ENCODE data around the gene TRIM43B.
"Not testable (repeated sequence)": the region's sequence is repeated elsewhere in the genome, so short reads cannot be mapped to it uniquely, and the experiment has no call there.

Gene TRIM43B

DNA sequence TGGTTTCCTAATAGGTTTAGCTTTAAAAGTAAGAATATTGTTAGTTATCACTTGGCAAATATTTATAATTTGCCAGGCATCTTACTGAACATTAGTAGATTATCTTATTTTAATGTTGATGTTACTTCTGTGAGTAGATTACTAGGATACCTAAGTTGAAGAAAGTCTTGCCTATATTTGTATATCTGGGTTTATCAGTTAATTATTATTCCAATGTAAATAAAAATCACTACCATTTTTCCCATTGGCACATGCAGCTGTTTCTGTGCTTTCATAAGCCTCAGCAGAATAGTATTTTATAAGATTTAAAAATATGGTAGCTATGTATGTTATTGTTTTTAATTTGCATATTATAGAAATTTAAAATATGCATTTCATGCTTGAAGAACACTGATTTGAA, 16.3 kb upstream of the TRIM43B start:
- TF ChIP-seq POU2F2 (IDR thresholded peaks at IDR 0.05; ENCODE audit: low read depth, low read length) (no peak), POLR2AphosphoS5 (IDR thresholded peaks at IDR 0.05; ENCODE audit: low read depth, low read length) (no peak), SPI1 (IDR thresholded peaks at IDR 0.05; ENCODE audit: low read depth, low read length) (no peak), PAX5 (IDR thresholded peaks at IDR 0.05; ENCODE audit: insufficient read depth, low read length, severe bottlenecking) (no peak), TAF1 (IDR thresholded peaks at IDR 0.05; ENCODE audit: low read depth, low read length) (no peak), POLR2A (IDR thresholded peaks at IDR 0.05; ENCODE audit: low read depth, low read length) (no peak)
- FAIRE-seq (no peak), DNase-seq (ENCODE audit: insufficient read length, low spot score) (no peak)

DNA sequence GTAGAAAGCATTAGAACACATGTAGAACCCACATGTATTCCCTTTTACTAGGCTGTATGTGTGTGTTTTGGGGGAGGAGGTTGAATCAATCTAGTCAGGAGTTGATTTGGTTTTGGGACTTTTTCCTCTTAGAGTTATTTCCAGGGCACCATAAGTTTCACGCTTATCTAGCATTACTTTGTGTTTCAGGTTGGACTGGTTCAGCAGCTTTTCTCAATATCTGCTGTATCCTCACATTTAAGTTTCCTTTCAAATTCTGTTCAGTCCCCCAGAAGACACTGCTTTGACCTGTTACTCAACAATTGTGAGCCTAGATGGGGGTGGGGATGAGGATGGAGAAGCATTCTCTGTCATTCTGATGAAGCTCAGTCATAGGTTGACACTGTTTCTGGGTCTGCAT, 7.5 kb upstream of the TRIM43B start:
- not testable (repeated sequence) for DNase-seq (ENCODE audit: insufficient read length, low spot score); FAIRE-seq

DNA sequence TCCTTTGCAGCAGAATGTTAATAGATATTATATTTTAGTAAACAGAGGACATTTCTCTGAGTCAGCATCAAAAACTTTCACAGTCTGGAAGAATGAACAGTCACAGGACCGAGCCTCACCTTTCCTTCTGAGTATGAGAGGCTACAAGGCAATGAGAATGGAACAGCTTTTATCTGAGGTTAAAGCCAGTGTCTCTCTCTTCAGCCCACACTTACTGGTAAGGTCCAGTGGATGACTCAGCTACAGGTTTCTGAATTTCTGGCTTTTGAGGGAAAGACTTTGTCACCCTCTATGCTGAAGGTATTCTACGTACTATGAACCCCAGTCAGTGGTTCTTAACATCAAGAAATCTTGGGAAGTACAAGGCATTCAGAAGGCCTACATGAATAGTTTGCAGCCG, 9.5 kb downstream of the TRIM43B start:
- DNase-seq (ENCODE audit: insufficient read length, low spot score); FAIRE-seq: not testable (repeated sequence)

DNA sequence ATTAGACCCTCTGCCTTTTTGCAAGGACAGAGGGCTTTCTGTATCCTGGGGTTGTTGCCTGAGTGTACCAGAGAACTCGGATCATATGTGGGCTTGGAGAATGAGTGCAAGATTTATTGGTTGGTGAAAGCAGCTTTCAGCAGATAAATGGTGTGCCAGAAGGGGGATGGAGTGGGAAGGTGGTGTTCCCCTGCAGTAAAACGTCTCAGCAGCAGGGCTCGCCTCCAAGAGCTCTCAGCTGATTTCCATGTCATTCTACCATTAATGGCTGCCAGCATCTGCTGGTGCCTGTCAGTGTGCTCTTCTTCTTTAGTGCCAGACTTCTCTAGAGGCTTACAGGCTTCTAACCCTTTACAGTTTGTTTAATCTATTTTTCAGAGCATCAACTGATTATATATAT, 16.6 kb downstream of the TRIM43B start:
- FAIRE-seq; DNase-seq (ENCODE audit: insufficient read length, low spot score): not testable (repeated sequence)

DNA sequence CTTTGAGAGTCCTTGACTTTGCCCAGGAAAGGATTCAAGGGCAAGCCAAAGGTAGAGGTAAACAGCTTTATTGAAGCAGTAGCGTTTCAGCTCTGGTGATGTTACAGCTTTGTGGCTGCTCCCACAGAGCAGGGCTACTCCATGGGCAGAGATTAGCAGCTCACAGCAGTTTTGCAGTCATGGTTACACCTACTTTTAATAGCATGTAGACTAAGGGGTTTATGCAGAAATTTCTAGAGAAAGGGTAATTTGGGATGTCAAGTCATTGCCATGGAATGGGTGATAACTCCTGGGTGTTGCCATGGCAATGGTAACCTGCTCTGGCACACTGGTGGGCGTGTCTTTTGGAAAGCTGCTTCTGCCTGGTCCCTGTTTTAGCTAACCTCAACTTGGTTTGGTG, 18.0 kb downstream of the TRIM43B start:
- FAIRE-seq: not testable (repeated sequence)

DNA sequence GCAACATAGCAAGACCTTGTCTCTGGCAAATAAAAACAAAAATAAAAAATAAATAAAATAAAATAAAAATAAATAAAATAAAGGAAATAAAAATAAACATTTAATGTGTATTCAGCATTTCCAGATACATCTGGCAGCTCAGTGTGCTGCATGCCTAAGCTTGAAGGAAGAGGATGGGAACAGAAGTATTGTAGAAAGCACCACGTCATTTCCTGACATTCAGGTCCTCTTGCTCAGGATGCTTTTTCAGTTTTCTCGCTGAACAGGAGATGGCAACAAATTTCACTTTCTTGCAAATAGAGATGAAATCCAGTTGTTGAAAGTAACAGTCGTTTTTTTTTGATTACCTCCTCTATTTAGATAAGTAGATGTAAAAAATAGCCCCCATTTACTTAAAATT, 21.3 kb downstream of the TRIM43B start:
- DNase-seq (ENCODE audit: insufficient read length, low spot score); FAIRE-seq: not testable (repeated sequence)

More for the DNA sequence above, 18.0 kb downstream of the TRIM43B start:
- not testable (repeated sequence) for DNase-seq (ENCODE audit: insufficient read length, low spot score)

DNA sequence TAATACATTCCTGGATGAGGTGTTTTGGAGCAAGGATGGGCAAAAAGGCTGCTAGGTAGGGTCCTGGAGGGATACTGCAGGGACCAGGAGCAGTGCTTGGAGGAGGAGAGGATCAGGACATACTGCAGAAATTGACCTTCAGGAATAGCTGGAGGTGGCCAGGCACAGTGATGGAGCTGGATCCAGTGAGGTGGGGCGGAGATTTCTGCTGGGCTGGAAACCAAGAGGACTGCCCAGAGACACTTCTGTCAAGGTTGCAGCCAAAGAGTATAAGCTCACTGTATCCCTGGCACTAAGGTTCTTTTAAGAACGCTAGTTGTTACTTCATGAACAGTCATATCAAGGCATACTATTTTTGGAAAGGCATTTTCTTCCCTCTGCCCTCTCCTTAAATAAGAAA, 39.2 kb downstream of the TRIM43B start:
- DNase-seq (ENCODE audit: insufficient read length, low spot score); FAIRE-seq: not testable (repeated sequence)

DNA sequence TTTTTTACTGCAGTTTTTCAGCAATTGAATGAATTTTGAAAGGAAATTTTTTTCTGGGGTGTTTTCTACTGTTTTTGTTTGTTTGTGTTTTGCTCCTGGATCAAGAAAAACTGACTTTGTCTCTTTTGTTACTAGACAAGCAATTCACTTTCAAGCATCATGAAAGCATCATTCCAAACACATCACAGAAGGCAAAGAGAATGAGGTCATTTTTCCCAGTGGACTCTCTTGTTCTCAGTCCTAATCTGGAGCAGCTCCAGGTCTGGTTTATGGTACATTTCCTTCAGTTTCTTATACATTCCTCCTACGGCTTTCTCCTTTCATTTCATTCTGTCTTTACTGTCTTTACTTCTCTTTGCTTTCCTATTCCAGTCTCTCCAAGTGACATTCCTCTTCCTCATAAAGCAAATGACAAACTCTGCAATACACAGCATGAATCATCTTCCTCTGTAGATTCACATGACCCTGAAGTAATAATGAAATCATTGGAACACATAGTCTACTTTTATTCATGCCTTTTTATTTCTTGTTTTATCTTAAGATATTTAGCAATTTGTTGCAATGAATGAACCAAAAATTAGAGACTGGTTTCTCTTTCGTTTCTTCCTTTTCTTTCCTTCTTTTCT, 42.0 kb downstream of the TRIM43B start:
- FAIRE-seq: not testable (repeated sequence)

DNA sequence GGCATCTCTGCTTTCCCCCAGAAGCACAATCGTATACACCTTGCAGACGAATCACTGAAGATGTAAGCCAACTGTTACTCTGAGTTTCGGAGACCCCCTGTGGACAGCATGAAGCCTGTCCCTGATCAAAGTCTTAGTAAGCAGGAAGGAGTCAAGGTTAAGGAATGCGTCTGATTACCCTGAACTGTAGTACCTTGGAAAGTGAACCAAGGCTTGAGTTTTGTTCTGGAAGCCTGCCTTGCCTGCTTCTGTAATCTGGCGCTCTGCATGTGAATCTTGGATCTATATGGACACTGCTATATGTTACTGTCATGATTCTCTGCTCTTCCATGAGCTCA, 48.7 kb downstream of the TRIM43B start:
- not testable (repeated sequence) for DNase-seq (ENCODE audit: insufficient read length, low spot score); FAIRE-seq

More for the DNA sequence above, 42.0 kb downstream of the TRIM43B start:
- not testable (repeated sequence) for DNase-seq (ENCODE audit: insufficient read length, low spot score)

DNA sequence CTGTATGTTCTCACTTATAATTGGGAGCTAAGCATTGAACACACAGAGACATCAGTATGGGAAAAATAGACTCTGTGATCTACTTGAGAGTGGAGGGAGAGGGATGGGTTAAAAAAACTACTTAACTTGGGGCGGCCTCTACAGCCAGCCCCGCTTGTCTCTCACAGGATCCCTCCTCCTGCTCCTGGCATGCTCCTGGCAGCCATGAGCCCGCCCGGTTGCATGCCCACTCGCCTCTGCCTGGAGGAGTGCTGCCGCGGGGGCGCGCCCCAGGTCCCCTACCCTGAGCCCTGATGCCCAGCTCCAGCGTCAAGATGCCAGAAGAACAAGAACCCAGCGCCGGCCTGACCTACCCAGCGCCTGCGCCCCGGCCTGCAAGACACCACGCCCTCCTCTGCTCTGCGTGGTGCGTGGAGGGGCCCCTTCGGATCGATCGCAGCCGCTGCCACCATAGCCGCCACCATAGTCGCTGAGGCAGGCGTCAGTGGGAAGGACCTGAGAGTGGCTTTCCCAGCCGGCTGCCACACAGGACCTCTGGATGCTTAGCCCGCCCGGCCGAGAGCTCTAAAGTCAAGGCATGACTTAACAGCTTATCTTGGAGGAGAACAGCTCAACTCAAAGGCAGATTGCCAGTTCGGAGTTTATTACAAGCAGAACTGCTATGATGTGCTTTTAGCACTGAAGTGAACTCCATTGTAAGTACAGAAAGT, 49.2 kb downstream of the TRIM43B start:
- FAIRE-seq; DNase-seq (ENCODE audit: insufficient read length, low spot score): not testable (repeated sequence)

DNA sequence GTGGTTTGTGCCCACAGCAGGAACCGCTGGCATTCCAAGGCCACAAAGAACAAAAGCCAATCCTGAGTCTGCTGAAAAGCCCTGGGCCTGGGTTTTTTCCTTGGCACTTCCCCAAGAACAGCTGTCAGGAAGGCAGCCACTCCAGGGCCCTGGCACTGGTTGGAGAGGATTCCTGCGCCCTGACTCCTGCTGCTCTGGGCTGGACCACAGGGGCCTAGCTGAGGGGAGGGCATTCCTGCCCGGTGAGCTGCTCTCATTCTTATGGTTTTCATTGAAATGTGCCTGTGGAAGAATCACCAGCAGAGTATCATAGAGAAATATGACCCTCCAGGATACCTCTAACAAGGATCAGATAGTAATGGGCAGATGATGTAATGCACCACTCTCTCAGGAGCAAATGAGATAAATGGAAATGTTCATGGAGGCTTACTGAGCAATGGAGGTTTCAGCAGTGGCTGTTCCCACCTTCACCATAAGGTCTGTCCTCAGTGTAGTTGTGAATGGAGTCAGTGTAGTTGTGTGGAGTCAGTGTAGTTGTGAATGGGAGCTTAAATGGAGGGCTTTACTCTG, 50.0 kb downstream of the TRIM43B start:
- DNase-seq (ENCODE audit: insufficient read length, low spot score); FAIRE-seq: not testable (repeated sequence)

DNA sequence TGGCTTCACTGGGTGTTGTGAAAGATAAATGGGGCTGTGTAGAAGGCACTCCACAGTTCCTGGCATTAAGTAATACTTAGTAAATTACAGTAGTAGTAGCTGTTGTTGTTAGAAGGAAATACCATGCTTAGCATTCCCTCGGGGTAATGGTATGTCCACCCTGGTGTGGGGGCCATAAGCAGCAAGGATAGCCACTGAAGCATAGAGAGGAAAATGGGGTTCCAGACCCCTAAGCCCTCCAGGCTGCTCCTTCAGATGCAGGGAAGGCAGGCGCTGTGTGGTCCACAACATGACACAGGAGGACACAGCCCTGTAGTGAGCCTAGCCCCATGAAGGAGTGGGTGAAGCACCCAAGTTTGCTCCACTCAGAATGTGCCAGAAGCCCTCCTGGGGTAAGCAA, 50.6 kb downstream of the TRIM43B start:
- not testable (repeated sequence) for FAIRE-seq

DNA sequence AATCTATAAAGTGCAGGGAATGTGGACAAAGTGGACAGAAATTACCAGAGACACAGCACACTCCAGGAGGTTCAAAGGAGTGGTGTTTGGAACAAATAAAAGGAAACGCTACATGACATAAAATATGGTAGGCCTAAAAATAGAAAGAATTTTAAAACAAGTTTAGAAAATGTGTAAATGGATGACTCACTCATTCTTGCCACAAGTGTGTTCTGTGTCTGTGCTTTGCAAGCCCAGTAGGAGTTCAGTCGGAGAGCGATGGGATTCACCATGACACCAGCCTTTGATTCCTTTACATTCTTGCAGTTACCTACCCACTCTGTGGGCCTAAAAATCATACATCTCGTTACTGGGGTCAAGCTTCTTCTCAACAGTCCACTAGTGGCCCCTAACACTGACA, 51.2 kb downstream of the TRIM43B start:
- FAIRE-seq; DNase-seq (ENCODE audit: insufficient read length, low spot score): not testable (repeated sequence)

More for the DNA sequence above, 50.6 kb downstream of the TRIM43B start:
- not testable (repeated sequence) for DNase-seq (ENCODE audit: insufficient read length, low spot score)

DNA sequence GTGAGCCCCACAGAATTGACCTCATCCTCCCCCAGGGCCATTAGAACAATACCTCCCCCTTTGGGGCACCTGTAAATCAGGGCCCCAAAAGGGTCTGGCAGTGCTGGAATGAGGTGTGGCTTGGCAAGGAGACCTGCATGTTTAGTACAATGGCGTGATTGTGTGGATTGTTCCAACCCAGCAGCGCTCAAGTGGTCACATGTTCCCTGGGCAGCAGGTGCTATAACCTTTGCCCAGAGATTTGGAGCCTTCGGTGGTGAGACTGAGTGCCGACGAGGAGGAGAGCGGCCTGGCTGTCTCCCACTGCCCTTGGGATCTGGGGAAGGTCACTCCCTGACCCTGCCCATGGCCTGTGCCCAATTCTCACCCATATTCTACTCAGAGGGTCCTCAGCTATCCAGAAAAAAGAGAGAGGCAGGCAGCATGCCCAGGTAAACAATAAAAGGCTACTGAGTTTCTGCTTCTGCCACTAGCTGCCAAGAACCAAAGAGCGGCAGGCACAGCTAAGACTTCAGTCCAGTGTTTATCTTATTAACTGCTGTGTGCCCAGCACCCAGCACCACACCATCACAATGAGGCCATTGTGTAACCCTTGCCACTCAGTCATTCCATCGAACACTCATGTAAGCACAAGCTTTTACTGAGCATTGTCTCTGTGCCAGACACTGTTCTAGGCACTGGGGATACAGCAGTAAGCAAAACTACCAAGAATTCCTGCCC, 54.6 kb downstream of the TRIM43B start:
- DNase-seq (ENCODE audit: insufficient read length, low spot score); FAIRE-seq: not testable (repeated sequence)

DNA sequence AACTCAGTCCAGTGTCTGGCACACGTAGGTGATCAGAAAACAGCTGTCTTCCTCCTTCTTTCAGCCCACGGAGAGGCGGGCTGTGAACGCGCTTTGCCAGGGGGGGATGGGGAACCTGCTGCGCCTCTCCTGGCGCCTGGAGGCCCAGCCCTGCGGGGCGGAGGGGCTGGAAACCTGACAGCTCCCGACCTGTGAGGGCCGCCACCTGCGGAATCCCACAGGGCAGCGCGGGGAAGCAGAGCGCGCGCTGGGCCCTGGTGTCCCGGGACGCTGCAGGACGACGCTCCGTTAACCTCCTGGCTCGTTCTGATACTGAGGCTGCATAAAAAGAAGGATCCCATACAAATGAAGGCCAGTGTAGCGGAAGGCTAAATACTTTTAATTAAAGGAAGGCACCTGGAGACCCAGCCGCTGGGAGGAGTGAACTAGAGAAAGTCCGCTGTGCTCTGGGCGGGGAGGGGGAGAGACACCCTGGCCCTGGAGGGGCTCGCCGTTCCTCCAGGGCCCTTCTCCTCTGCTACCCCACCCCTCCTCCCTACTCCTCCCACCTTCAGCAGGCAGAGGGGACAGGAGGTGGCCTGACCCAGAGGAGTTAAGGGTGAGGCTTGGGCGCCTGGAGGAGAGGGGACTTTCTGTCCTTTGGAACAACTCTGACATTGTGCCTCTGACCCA, 57.2 kb downstream of the TRIM43B start:
- FAIRE-seq; DNase-seq (ENCODE audit: insufficient read length, low spot score): not testable (repeated sequence)
